Fibroblast of lung (primary cell): ENCODE results near the gene SPAST. TPM values are rescaled to one million over a fixed set of nuclear protein-coding genes. Genes with fewer than 3 reads are reported as not detected.

ENCODE experiments used
- DNase-seq, 2 donors: peaks; one replicate each; pipeline versions ENCODE4 v3.0.0 to v3.0.0-alpha.2; 2010; ENCODE audit warnings: low read depth in 2 of 2
- H2AFZ ChIP-seq: 2 replicates; pipeline ENCODE4 v1.5.1; 2012; ENCODE audit warnings: low read length, control low read depth, inconsistent platforms
- H3K27ac ChIP-seq: 2 replicates; pipeline ENCODE4 v1.5.1; 2011; ENCODE audit warnings: low read length, control low read depth; ENCODE audit not compliant: insufficient read depth
- H3K27me3 ChIP-seq: 2 replicates; pipeline ENCODE4 v1.5.1; 2011; ENCODE audit warnings: mild to moderate bottlenecking, low read length; ENCODE audit not compliant: control insufficient read depth, insufficient read depth
- H3K36me3 ChIP-seq: 2 replicates; pipeline ENCODE4 v1.5.1; 2011; ENCODE audit warnings: low read length; ENCODE audit not compliant: control insufficient read depth, insufficient read depth
- H3K4me1 ChIP-seq: 2 replicates; pipeline ENCODE4 v1.5.1; 2011; ENCODE audit warnings: low read length; ENCODE audit not compliant: control insufficient read depth, insufficient read depth; ENCODE audit errors: extremely low read depth
- H3K4me2 ChIP-seq: 2 replicates; pipeline ENCODE4 v1.5.1; 2011; ENCODE audit warnings: low read length, control low read depth; ENCODE audit not compliant: insufficient read depth; ENCODE audit errors: extremely low read depth
- H3K4me3 ChIP-seq, 4 experiments: fragments of 200-600 bp in 1 of 4; sonication (generic) in 1 of 4; replicated peaks in 1 of 4; 2 replicates each; pipeline ENCODE4 v1.5.1; 2011 to 2016; ENCODE audit warnings: low read length in 4 of 4, low read depth in 3 of 4, mild to moderate bottlenecking in 3 of 4, control low read depth in 2 of 4, inconsistent platforms in 1 of 4, mixed read lengths in 1 of 4; ENCODE audit not compliant: insufficient read depth in 1 of 4; ENCODE audit errors: control extremely low read depth in 1 of 4
- H3K79me2 ChIP-seq: 2 replicates; pipeline ENCODE4 v1.5.1; 2012; ENCODE audit warnings: mild to moderate bottlenecking, low read length, inconsistent platforms; ENCODE audit not compliant: control insufficient read depth, insufficient read depth
- H3K9ac ChIP-seq: 2 replicates; pipeline ENCODE4 v1.5.1; 2011; ENCODE audit warnings: mild to moderate bottlenecking, low read length, control low read depth; ENCODE audit not compliant: insufficient read depth
- H3K9me3 ChIP-seq: 2 replicates; pipeline ENCODE4 v1.5.1; 2012; ENCODE audit warnings: low read depth, low read length; ENCODE audit not compliant: control insufficient read depth, insufficient read depth
- H4K20me1 ChIP-seq: 2 replicates; pipeline ENCODE4 v1.5.1; 2011; ENCODE audit warnings: low read length; ENCODE audit not compliant: control insufficient read depth, insufficient read depth; ENCODE audit errors: extremely low read depth
- EZH2 ChIP-seq: IDR thresholded peaks from 2 replicates; pipeline ENCODE4 v1.5.1; 2012; ENCODE audit warnings: low read length, control low read depth, mild to moderate bottlenecking; ENCODE audit errors: missing control alignments
- polyA plus RNA-seq, 2 donors: library from polyadenylated mRNA; depleted of rRNA in 1 of 2; stranded (reverse) in 1 of 2; unstranded in 1 of 2; fragments of >200 nt; gene quantifications; 2 replicates each; pipeline ENCODE4 v1.2.1, GENCODE V29; 2011 to 2012; ENCODE audit warnings: missing spikeins in 1 of 2
- total RNA-seq: library from RNA; depleted of rRNA; stranded (reverse); fragments of >200 nt; gene quantifications from 2 replicates; pipeline ENCODE4 v1.2.1, GENCODE V29; 2014
- TF ChIP-seq, protein P1 (sequence below), 2 donors: IDR thresholded peaks in 1 of 2; conservative IDR thresholded peaks in 1 of 2; 1 replicate in 1 of 2; 2 replicates in 1 of 2; pipeline ENCODE4 v1.5.1; 2011 to 2012; ENCODE audit warnings: low read length in 2 of 2, control low read depth in 1 of 2, inconsistent platforms in 1 of 2, low read depth in 1 of 2, mild to moderate bottlenecking in 1 of 2

The SPAST gene
- total and polyA plus RNA-seq, 2 donors (not counting 1 experiment from before 2014, with no cell fraction given), result 12.7 to 22.6 TPM

DNA sequence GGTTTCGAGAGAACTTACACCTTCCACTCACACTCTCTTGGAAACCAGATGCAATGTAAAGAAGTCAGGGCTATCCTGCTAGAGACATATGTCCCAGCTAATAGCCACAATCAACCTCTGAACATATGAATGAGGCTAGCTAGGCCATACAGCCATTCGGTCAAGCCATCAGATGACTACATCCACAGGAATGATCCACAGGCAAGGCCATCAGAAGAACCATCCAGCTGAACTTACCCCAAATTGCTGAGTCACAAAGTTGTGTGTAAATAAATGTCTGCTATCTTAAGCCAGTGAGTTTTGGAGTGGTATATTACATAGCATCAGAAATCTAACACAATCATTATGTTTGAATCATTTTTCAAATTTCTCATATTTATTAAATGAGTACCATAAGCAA lies 5.2 kb upstream of the SPAST start:
- no peak overlapping the region for H2AFZ ChIP-seq

DNA sequence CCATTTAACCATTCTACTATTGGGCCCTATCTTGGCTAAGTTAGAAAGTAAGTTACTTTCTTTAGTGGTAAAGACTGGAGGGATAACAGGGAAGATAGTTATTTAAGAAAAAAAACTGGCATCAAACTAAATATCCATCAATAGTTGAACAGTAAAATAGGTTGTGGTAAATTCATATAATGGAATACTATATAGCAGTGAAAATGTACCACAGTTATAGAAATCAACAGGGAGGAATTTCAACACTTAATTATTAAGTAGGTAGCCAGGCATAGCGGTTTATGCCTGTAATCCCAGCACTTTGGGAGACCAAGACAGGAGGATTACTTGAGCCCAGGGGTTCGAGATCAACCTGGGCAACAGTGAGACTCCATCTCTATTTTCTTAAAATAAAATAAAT lies 3.1 kb upstream of the SPAST start:
- Histone ChIP-seq H3K27ac (no peak overlapping the region), H3K79me2 (peaks cover 1% of the 10 kb centered on the region), H3K27me3 (no peaks in the 10 kb centered on the region), H3K9ac (no peak overlapping the region), H3K36me3 (no peaks in the 10 kb centered on the region), H3K9me3 (no peaks in the 10 kb centered on the region), H3K4me1 (no peaks in the 10 kb centered on the region), H3K4me3 (no peak overlapping the region), H4K20me1 (no peaks in the 10 kb centered on the region), H2AFZ (no peak overlapping the region), H3K4me2 (no peak overlapping the region)
- TF ChIP-seq EZH2, result no peak
- TF ChIP-seq, protein P1, sequence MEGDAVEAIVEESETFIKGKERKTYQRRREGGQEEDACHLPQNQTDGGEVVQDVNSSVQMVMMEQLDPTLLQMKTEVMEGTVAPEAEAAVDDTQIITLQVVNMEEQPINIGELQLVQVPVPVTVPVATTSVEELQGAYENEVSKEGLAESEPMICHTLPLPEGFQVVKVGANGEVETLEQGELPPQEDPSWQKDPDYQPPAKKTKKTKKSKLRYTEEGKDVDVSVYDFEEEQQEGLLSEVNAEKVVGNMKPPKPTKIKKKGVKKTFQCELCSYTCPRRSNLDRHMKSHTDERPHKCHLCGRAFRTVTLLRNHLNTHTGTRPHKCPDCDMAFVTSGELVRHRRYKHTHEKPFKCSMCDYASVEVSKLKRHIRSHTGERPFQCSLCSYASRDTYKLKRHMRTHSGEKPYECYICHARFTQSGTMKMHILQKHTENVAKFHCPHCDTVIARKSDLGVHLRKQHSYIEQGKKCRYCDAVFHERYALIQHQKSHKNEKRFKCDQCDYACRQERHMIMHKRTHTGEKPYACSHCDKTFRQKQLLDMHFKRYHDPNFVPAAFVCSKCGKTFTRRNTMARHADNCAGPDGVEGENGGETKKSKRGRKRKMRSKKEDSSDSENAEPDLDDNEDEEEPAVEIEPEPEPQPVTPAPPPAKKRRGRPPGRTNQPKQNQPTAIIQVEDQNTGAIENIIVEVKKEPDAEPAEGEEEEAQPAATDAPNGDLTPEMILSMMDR (conservative IDR thresholded peaks at IDR 0.05 in 1 of 2, IDR thresholded peaks at IDR 0.05 in 1 of 2; ENCODE audit: low read depth in 1 of 2, low read length in 2 of 2), result no peak
- no peak for DNase-seq

More for the DNA sequence above, 5.2 kb upstream of the SPAST start:
- H3K36me3 ChIP-seq, result no peaks in the 10 kb centered on the region
- H3K4me2 ChIP-seq, result no peak overlapping the region
- no peaks in the 10 kb centered on the region for H3K4me1 ChIP-seq
- H3K27ac ChIP-seq, result no peak overlapping the region
- no peak overlapping the region for H3K9ac ChIP-seq
- DNase-seq, result peak; percentile 12 to 39
- H3K79me2 ChIP-seq, result no peaks in the 10 kb centered on the region
- H3K4me3 ChIP-seq, result no peak overlapping the region
- H3K9me3 ChIP-seq, result no peaks in the 10 kb centered on the region
- H3K27me3 ChIP-seq, result no peaks in the 10 kb centered on the region
- TF ChIP-seq, protein P1 (conservative IDR thresholded peaks at IDR 0.05 in 1 of 2, IDR thresholded peaks at IDR 0.05 in 1 of 2; ENCODE audit: low read depth in 1 of 2, low read length in 2 of 2), result no peak
- TF ChIP-seq EZH2, result no peak
- H4K20me1 ChIP-seq, result no peaks in the 10 kb centered on the region

DNA sequence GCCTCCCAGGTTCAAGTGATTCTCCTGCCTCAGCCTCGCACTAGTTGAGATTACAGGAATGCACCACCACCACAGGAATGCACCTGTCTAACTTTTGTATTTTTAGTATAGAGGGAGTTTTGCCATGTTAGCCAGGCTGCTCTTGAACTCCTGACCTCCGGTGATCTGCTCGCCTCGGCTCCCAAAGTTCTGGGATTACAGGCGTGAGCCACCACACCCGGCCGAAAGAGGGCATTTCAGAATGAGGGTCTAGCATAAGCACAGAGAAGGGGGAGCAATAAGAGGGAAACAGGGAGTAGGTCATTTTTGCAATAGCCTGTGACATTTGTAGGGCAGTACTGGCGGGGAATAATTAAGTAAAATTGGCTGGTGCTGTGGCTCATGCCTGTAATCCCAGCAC lies 1.9 kb upstream of the SPAST start:
- TF ChIP-seq, protein P1 (conservative IDR thresholded peaks at IDR 0.05 in 1 of 2, IDR thresholded peaks at IDR 0.05 in 1 of 2; ENCODE audit: low read depth in 1 of 2, low read length in 2 of 2), result no peak
- no peak for TF ChIP-seq EZH2
- Histone ChIP-seq H3K36me3 (no peaks in the 10 kb centered on the region), H3K9ac (no peak overlapping the region), H3K27ac (no peak overlapping the region), H3K4me1 (no peaks in the 10 kb centered on the region), H4K20me1 (no peaks in the 10 kb centered on the region), H2AFZ (no peak overlapping the region), H3K79me2 (peaks cover 1% of the 10 kb centered on the region), H3K27me3 (no peaks in the 10 kb centered on the region), H3K9me3 (no peaks in the 10 kb centered on the region), H3K4me3 (no peak overlapping the region), H3K4me2 (no peak overlapping the region)
- no peak for DNase-seq
